CD4-positive, alpha-beta T cell treated with Interleukin-12 subunit alpha and Interleukin-12 subunit beta, for 1 hour (primary cell): Measurements from ENCODE around the gene GRIN1.
"Not testable (repeated sequence)": the region's sequence is repeated elsewhere in the genome, so short reads cannot be mapped to it uniquely, and the experiment has no call there.

Experiments used
- DNase-seq: peaks from one replicate; pipeline ENCODE4 v3.0.0-alpha.2; 2020

The GRIN1 gene

GRCh38 chr9:137128862-137129455, 10.0 kb upstream of the GRIN1 start:
- peak; percentile 33 for DNase-seq

GRCh38 chr9:137129456-137130175, 9.3 kb upstream of the GRIN1 start:
- peak; percentile 91 for DNase-seq

GRCh38 chr9:137130176-137130755, 8.7 kb upstream of the GRIN1 start:
- no peak for DNase-seq

GRCh38 chr9:137134191-137134590, 4.8 kb upstream of the GRIN1 start:
- no peak for DNase-seq

- DNase-seq, result not testable (repeated sequence)
Observed at GRCh38 chr9:137135154-137135553, 3.8 kb upstream of the GRIN1 start.

GRCh38 chr9:137136261-137136880, 2.6 kb upstream of the GRIN1 start:
- DNase-seq, result no peak

GRCh38 chr9:137136881-137137607, 1.9 kb upstream of the GRIN1 start:
- DNase-seq, result no peak

- no peak for DNase-seq
Observed at GRCh38 chr9:137138058-137138721, 764 bp upstream of the GRIN1 start.

GRCh38 chr9:137139468-137140150, 655 bp downstream of the GRIN1 start:
- DNase-seq, result no peak

- DNase-seq, result no peak
Observed at GRCh38 chr9:137140151-137141012, 1.4 kb downstream of the GRIN1 start.

- DNase-seq, result no peak
Observed at GRCh38 chr9:137141050-137141810, 2.3 kb downstream of the GRIN1 start.

- DNase-seq, result no peak
Observed at GRCh38 chr9:137141976-137142936, 3.3 kb downstream of the GRIN1 start.

- no peak for DNase-seq
Observed at GRCh38 chr9:137143459-137143858, 4.5 kb downstream of the GRIN1 start.

GRCh38 chr9:137145731-137146526, 7.0 kb downstream of the GRIN1 start:
- no peak for DNase-seq

- DNase-seq, result no peak
Observed at GRCh38 chr9:137146527-137146918, 7.6 kb downstream of the GRIN1 start.

- DNase-seq, result no peak
Observed at GRCh38 chr9:137147091-137147792, 8.3 kb downstream of the GRIN1 start.

- no peak for DNase-seq
Observed at GRCh38 chr9:137147793-137148160, 8.8 kb downstream of the GRIN1 start.

GRCh38 chr9:137148242-137148641, 9.3 kb downstream of the GRIN1 start:
- no peak for DNase-seq
